Hepatocyte (in vitro differentiated cells): ENCODE results near the gene CSNK2B. TPM values are rescaled to one million over a fixed set of nuclear protein-coding genes. Genes with fewer than 3 reads are reported as not detected.

ENCODE experiments used
- DNase-seq: peaks from one replicate; pipeline ENCODE4 v3.0.0-alpha.2; 2016; ENCODE audit warnings: low spot score
- H2AFZ ChIP-seq: fragments of 200-600 bp; sonication (generic); 2 replicates; pipeline ENCODE4 v1.6.0; 2016; ENCODE audit warnings: antibody characterized with exemption, mild to moderate bottlenecking
- H3K27ac ChIP-seq: fragments of 200-600 bp; sonication (generic); 2 replicates; pipeline ENCODE4 v1.5.1; 2016; ENCODE audit warnings: mild to moderate bottlenecking
- H3K27me3 ChIP-seq: fragments of 200-600 bp; sonication (generic); 2 replicates; pipeline ENCODE4 v1.6.1; 2016
- H3K36me3 ChIP-seq: fragments of 200-600 bp; sonication (generic); replicated peaks from 2 replicates; pipeline ENCODE4 v1.5.1; 2016; ENCODE audit warnings: low read depth; ENCODE audit not compliant: insufficient read depth
- H3K4me1 ChIP-seq: fragments of 200-600 bp; sonication (generic); 2 replicates; pipeline ENCODE4 v1.5.1; 2016; ENCODE audit warnings: mild to moderate bottlenecking, moderate library complexity; ENCODE audit not compliant: insufficient read depth
- H3K4me2 ChIP-seq: fragments of 200-600 bp; sonication (generic); 2 replicates; pipeline ENCODE4 v1.6.0; 2016
- H3K4me3 ChIP-seq: fragments of 200-600 bp; sonication (generic); 2 replicates; pipeline ENCODE4 v1.5.1; 2016; ENCODE audit warnings: mild to moderate bottlenecking
- H3K79me2 ChIP-seq: fragments of 200-600 bp; sonication (generic); 2 replicates; pipeline ENCODE4 v1.6.0; 2017; ENCODE audit warnings: mild to moderate bottlenecking
- H3K9me2 ChIP-seq: fragments of 200-600 bp; sonication (generic); replicated peaks from 2 replicates; pipeline ENCODE4 v1.6.0; 2017; ENCODE audit warnings: mild to moderate bottlenecking; ENCODE audit not compliant: insufficient read depth
- H3K9me3 ChIP-seq: fragments of 200-600 bp; sonication (generic); 2 replicates; pipeline ENCODE4 v1.5.1; 2016; ENCODE audit warnings: low read depth, mild to moderate bottlenecking
- H4K20me1 ChIP-seq: fragments of 200-600 bp; sonication (generic); 2 replicates; pipeline ENCODE4 v1.6.0; 2016; ENCODE audit warnings: mild to moderate bottlenecking; ENCODE audit not compliant: insufficient read depth, poor library complexity, severe bottlenecking
- EZH2 ChIP-seq: fragments of 200-600 bp; sonication (generic); IDR thresholded peaks from 2 replicates; pipeline ENCODE4 v1.6.1; 2016; ENCODE audit warnings: antibody characterized with exemption, mild to moderate bottlenecking, borderline replicate concordance
- EZH2phosphoT487 ChIP-seq: fragments of 200-600 bp; sonication (generic); IDR thresholded peaks from one replicate; pipeline ENCODE4 v1.6.1; 2018; ENCODE audit warnings: antibody characterized with exemption, mild to moderate bottlenecking, low read depth, moderate library complexity; ENCODE audit not compliant: unreplicated experiment, severe bottlenecking
- WGBS: methylation state at CpG from one replicate; pipeline ENCODE4 v1.1.6; 2016; ENCODE audit warnings: low lambda C conversion rate; ENCODE audit errors: missing lambda C conversion rate; 5-methylcytosine and 5-hydroxymethylcytosine counted together
- polyA plus RNA-seq: library from polyadenylated mRNA; unstranded; fragments of >200 nt; fragmentation: Nextera tagmentation; extraction: Ambion mirVana; gene quantifications from 2 replicates; pipeline ENCODE4 v1.2.1, GENCODE V29; 2016
- total RNA-seq: library from RNA; depleted of rRNA; stranded (reverse); fragments of >200 nt; gene quantifications from 2 replicates; pipeline ENCODE4 v1.2.3, GENCODE V29; 2014
- TF ChIP-seq, protein P1 (sequence below): fragments of 200-600 bp; sonication (generic); IDR thresholded peaks from 2 replicates; pipeline ENCODE4 v1.5.1; 2016; ENCODE audit warnings: antibody characterized with exemption, mild to moderate bottlenecking; ENCODE audit not compliant: poor library complexity

Gene CSNK2B
- total and polyA plus RNA-seq, 2 experiments from 2014 or later, result 155 to 181 TPM

GRCh38 chr6:31641370-31641769, 24.5 kb upstream of the CSNK2B start:
- H3K9me3 ChIP-seq, result no peaks in the 10 kb centered on the region
- H2AFZ ChIP-seq, result no peak overlapping the region
- WGBS, result 96% methylated on average over 4 of the region's 4 CpGs
- no peaks in the 10 kb centered on the region for H3K27me3 ChIP-seq
- H3K4me1 ChIP-seq, result no peaks in the 10 kb centered on the region
- H3K9me2 ChIP-seq, result no peaks in the 10 kb centered on the region
- H3K27ac ChIP-seq, result no peak overlapping the region
- no peak overlapping the region for H3K4me3 ChIP-seq
- no peak for DNase-seq
- no peak for TF ChIP-seq EZH2
- no peak for TF ChIP-seq EZH2phosphoT487
- TF ChIP-seq, protein P1, sequence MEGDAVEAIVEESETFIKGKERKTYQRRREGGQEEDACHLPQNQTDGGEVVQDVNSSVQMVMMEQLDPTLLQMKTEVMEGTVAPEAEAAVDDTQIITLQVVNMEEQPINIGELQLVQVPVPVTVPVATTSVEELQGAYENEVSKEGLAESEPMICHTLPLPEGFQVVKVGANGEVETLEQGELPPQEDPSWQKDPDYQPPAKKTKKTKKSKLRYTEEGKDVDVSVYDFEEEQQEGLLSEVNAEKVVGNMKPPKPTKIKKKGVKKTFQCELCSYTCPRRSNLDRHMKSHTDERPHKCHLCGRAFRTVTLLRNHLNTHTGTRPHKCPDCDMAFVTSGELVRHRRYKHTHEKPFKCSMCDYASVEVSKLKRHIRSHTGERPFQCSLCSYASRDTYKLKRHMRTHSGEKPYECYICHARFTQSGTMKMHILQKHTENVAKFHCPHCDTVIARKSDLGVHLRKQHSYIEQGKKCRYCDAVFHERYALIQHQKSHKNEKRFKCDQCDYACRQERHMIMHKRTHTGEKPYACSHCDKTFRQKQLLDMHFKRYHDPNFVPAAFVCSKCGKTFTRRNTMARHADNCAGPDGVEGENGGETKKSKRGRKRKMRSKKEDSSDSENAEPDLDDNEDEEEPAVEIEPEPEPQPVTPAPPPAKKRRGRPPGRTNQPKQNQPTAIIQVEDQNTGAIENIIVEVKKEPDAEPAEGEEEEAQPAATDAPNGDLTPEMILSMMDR, result no peak
- peaks cover 2% of the 10 kb centered on the region for H3K79me2 ChIP-seq
- no peaks in the 10 kb centered on the region for H3K36me3 ChIP-seq
- H3K4me2 ChIP-seq, result no peak overlapping the region
- no peaks in the 10 kb centered on the region for H4K20me1 ChIP-seq

GRCh38 chr6:31642798-31643570, 22.9 kb upstream of the CSNK2B start:
- WGBS, result 94% methylated on average over 6 of the region's 6 CpGs
- Histone ChIP-seq H3K79me2 (peaks cover 5% of the 10 kb centered on the region), H2AFZ (no peak overlapping the region), H4K20me1 (no peaks in the 10 kb centered on the region), H3K4me2 (no peak overlapping the region), H3K27ac (no peak overlapping the region), H3K36me3 (no peaks in the 10 kb centered on the region), H3K27me3 (no peaks in the 10 kb centered on the region), H3K9me3 (no peaks in the 10 kb centered on the region), H3K4me1 (no peaks in the 10 kb centered on the region), H3K9me2 (no peaks in the 10 kb centered on the region), H3K4me3 (no peak overlapping the region)
- DNase-seq, result no peak
- no peak for TF ChIP-seq EZH2
- no peak for TF ChIP-seq EZH2phosphoT487
- TF ChIP-seq, protein P1, result no peak

DNA sequence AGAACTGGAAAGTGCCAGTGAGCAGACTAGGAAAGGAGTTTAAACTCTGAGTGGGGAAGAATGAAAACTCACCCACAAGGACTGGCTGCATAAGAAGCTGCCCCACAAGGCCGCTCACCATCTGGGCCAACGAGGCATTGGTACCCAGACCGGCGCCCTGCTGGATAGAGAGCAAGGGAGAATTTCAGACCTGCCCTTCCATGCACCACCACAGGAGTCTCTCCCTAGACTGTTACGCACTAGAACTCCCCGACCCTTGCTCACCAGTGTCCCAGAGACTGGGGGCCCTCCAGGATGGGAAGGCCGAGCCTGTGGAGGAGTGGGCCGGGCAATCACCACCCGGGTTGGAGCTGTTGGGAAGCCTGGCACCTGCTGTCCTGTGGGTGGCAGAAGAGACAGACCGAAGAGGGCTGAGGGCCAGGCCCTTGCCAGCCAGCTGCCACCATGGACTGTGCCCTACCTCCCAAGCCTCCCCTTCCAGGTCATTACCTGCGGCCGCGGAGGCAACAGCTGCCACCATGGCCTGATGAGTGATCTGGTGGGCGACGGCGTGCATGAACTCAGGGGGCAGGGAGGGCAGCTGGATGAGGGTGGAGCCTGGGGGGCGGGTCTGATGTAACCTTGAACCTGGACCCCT, 21.9 kb upstream of the CSNK2B start:
- TF ChIP-seq, protein P1, result no peak
- no peak for TF ChIP-seq EZH2phosphoT487
- TF ChIP-seq EZH2, result no peak
- no peaks in the 10 kb centered on the region for H4K20me1 ChIP-seq
- DNase-seq, result no peak
- peaks cover 11% of the 10 kb centered on the region for H3K79me2 ChIP-seq
- H3K36me3 ChIP-seq, result no peaks in the 10 kb centered on the region
- H3K9me3 ChIP-seq, result no peaks in the 10 kb centered on the region
- H3K9me2 ChIP-seq, result no peaks in the 10 kb centered on the region
- H2AFZ ChIP-seq, result no peak overlapping the region
- 96% methylated on average over 17 of the region's 17 CpGs for WGBS
- no peak overlapping the region for H3K27ac ChIP-seq
- H3K4me3 ChIP-seq, result no peak overlapping the region
- H3K27me3 ChIP-seq, result no peaks in the 10 kb centered on the region
- H3K4me1 ChIP-seq, result no peaks in the 10 kb centered on the region
- no peak overlapping the region for H3K4me2 ChIP-seq
